ENCODE results near the gene PERM1. TPM values are rescaled to one million over a fixed set of nuclear protein-coding genes. Genes with fewer than 3 reads are reported as not detected.

Gene PERM1
- total and polyA plus RNA-seq, 2 of the 8 experiments (the other 6 are each of a cell fraction or from before 2014, with no cell fraction given), result not detected

GRCh38 chr1:932173-932510 lies 49.8 kb downstream of the PERM1 start (continued):
- TF ChIP-seq CHD7 (IDR thresholded peaks at IDR 0.05; ENCODE audit: insufficient replicate concordance, low read length) (no peak), HDAC6 (IDR thresholded peaks at IDR 0.05; ENCODE audit: low read depth, low read length) (no peak), RFX5 (IDR thresholded peaks at IDR 0.05; ENCODE audit: borderline replicate concordance, low read depth, low read length) (no peak), EGR1 (IDR thresholded peaks at IDR 0.05; ENCODE audit: borderline replicate concordance, low read depth, low read length) (no peak), SAP30 (IDR thresholded peaks at IDR 0.05; ENCODE audit: insufficient read depth, insufficient replicate concordance, low read length) (no peak), RNF2 (IDR thresholded peaks at IDR 0.05; ENCODE audit: borderline replicate concordance, low read depth, low read length, missing control alignments, poor library complexity, severe bottlenecking) (no peak), RBBP5 (IDR thresholded peaks at IDR 0.05; ENCODE audit: borderline replicate concordance, low read depth, low read length) (no peak), ZNF274 (IDR thresholded peaks at IDR 0.05; ENCODE audit: borderline replicate concordance, extremely low read depth, low read length) (no peak)
